HG02943 (cell line): ENCODE data around the gene CBLN3.

Source experiments
- ATAC-seq: cut with Tn5 transposase; IDR thresholded peaks from one replicate; pipeline ENCODE4 v1.9.1; 2021; ENCODE audit warnings: mild to moderate bottlenecking, low read depth, moderate library complexity; ENCODE audit not compliant: unreplicated experiment

Gene CBLN3

GRCh38 chr14:24439830-24440605, 10.6 kb upstream of the CBLN3 start:
- ATAC-seq = no peak

DNA sequence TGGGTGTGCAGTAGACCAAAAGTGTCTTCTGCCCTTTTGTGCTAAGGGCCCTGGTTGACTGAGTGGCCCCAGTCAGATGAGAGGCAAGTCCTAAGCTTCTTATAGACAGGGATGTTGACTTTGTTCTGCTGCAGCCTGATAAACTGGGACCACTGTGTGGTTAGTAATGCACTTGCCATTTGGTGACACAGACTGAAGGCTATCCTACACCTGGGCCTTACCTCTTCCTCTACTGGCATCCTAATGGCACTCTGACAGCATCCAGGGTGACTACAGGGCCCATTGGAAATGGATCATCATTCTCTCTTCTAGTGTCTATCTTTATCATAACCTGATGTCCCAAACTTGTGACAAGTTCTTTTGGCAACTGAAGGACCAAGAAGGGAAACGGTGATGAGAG, 9.8 kb upstream of the CBLN3 start:
- ATAC-seq = no peak

- ATAC-seq = no peak
Measured at GRCh38 chr14:24438223-24439097, 9.0 kb upstream of the CBLN3 start.

- no peak for ATAC-seq
Measured at GRCh38 chr14:24437736-24438067, 8.2 kb upstream of the CBLN3 start.

GRCh38 chr14:24437020-24437735, 7.7 kb upstream of the CBLN3 start:
- ATAC-seq = no peak

DNA sequence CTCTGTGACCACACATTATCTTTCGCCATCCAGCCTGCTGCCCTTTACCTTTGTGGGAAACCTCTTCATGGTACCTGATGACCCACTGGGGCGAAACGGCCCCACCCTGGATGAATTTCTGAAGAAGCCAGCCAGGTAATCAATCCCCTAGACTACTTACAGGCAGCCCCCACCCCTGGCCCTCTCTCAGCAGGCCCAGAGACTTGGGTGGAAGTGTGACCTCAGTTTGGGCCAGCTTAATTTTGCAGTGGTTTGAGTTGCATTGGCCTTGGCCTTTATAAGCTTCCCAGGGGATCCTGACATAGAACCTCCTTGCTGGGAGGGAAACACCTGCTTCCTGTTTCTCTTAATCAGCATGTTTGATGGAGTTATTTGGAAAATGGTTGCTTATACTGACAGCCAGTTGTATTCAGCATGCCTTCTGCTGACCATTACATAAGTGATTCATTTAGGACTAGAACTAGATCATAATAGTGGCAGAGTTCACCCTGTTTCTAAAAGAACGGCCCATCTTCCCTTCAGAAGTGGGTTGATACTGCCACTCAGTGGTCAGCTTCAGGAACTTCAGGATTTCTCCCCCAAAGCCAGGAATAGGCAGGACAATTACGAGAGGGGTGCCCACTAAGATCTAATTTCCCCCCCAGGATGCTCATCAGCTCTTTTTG, 7.0 kb upstream of the CBLN3 start:
- no peak for ATAC-seq

GRCh38 chr14:24435998-24436354, 6.5 kb upstream of the CBLN3 start:
- no peak for ATAC-seq

GRCh38 chr14:24435192-24435810, 5.8 kb upstream of the CBLN3 start:
- no peak for ATAC-seq

DNA sequence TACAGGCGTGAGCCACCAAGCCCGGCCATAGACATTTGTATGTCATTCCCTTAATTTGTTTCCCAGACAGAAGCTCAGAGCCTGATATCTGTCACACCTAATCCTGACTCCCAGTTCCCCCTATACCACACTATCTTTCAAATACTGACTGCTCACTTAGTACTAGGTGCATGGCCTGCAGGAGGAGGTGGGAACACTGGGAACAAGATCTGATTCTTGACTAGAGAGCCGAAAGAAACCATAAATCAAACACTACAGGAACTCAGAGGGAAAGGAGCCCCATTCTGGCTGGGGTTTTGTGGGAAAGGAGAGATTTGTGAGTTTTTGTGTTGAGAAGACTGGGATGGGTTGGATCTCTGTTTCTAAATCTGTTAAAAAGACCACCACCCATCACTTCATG, 5.2 kb upstream of the CBLN3 start:
- ATAC-seq = no peak

DNA sequence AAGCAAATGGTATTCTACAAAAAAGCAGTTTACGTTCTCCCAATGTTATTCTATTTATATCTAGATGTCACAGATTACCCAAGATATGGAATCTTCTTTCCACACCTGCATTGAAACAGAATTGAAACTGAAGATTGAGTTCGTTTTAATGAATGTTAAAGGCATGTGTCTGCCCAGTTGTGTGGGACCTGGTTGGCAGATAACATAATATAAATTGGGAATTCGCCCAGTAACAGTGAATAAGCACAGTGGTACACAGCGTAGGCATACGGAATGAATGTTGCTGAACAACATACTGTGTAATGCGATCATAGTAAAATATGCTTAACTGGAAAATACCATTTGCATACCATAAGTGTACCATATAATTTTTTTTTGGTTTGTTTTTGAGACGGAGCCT, 4.6 kb upstream of the CBLN3 start:
- ATAC-seq = no peak

- no peak for ATAC-seq
Measured at GRCh38 chr14:24432259-24433131, 3.0 kb upstream of the CBLN3 start.

DNA sequence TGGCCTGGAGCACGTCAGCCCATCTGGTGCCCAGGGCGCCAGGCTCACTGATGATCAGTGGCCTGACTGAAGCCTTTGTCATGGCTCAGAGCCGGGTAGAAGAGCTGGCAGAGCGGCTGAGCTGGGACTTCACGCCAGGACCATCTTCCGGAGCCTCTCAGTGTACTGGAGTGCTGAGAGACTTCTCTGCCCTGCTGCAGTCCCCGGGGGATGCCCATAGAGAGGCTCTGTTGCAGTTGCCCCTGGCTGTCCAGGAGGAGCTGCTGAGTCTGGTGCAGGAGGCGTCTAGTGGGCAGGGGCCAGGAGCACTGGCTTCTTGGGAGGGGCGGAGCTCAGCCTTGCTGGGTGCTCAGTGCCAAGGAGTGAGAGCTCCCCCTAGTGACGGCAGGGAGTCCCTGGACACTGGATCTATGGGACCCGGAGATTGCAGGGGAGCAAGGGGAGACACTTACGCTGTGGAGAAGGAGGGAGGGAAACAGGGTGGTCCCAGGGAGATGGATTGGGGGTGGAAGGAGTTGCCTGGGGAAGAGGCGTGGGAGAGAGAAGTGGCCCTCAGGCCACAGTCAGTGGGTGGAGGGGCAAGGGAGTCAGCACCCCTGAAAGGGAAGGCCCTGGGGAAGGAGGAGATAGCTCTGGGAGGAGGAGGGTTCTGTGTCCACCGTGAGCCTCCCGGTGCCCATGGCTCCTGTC, 2.2 kb upstream of the CBLN3 start:
- ATAC-seq = no peak

GRCh38 chr14:24430682-24431568, 1.5 kb upstream of the CBLN3 start:
- ATAC-seq = peak; percentile 31

- ATAC-seq = peak; percentile 58
Measured at GRCh38 chr14:24430143-24430681, 744 bp upstream of the CBLN3 start.

GRCh38 chr14:24428628-24429394, 657 bp downstream of the CBLN3 start:
- no peak for ATAC-seq

- no peak for ATAC-seq
Measured at GRCh38 chr14:24427537-24428508, 1.6 kb downstream of the CBLN3 start.
